HepG2 (cell line): ENCODE measurements around the gene VPS26B. TPM values are rescaled to one million over a fixed set of nuclear protein-coding genes. Genes with fewer than 3 reads are reported as not detected.
"Not testable (repeated sequence)": the region's sequence is repeated elsewhere in the genome, so short reads cannot be mapped to it uniquely, and the experiment has no call there.

Source experiments
- ATAC-seq: fragments of 200-7000 bp; cut with Tn5 transposase; 3 replicates; pipeline ENCODE4 v1.9.1; 2020; ENCODE audit warnings: mild to moderate bottlenecking, moderate library complexity
- BruUV-seq: library from RNA; stranded (reverse); fragments of 400-500 nt; replicated peaks from 2 replicates; lab custom pipeline; 2021; lab: Mats Ljungman, UMichigan
- CTCF ChIA-PET: fragments of 300-600 bp; formaldehyde crosslinking; extraction: SDS; loops from one replicate; lab custom pipeline; 2021; ENCODE audit warnings: low total read pairs, inconsistent platforms, low intra/inter-chr PET ratio; lab: Yijun Ruan, JAX
- POLR2A ChIA-PET: fragments of 350-600 bp; sonication (Branson Sonifier 250); formaldehyde crosslinking; loops from one replicate; lab custom pipeline; 2020; ENCODE audit warnings: antibody characterized with exemption, inconsistent platforms; lab: Yijun Ruan, JAX
- DNase-seq: peaks from one replicate; pipeline ENCODE4 v3.0.0-alpha.2; 2015; ENCODE audit warnings: low spot score
- FAIRE-seq: peaks from 3 replicates; lab custom pipeline; 2011; peaks lifted over from hg19 to GRCh38; lab: Jason Lieb, UNC
- H2AFZ ChIP-seq: one replicate; pipeline ENCODE4 v1.6.1; 2011; ENCODE audit warnings: low read length, inconsistent platforms
- H3K27ac ChIP-seq: fragments of 300-600 bp; 3 replicates; pipeline ENCODE4 v1.8.0; 2011; ENCODE audit warnings: mixed run types, mild to moderate bottlenecking, mixed read lengths, low read length, inconsistent platforms; ENCODE audit not compliant: insufficient read depth; ENCODE audit errors: extremely low read length
- H3K27me3 ChIP-seq, 2 experiments: fragments of 200-600 bp in 1 of 2; 2 replicates in 1 of 2; 3 replicates in 1 of 2; pipeline versions ENCODE4 v1.6.0 to v1.8.0; 2011; ENCODE audit warnings: low read length in 2 of 2, mild to moderate bottlenecking in 2 of 2, moderate library complexity in 2 of 2, inconsistent platforms in 1 of 2; ENCODE audit not compliant: insufficient read depth in 2 of 2, control insufficient read depth in 1 of 2
- H3K36me3 ChIP-seq, 2 experiments: fragments of 200-600 bp in 1 of 2; replicated peaks in 1 of 2; 2 replicates in 1 of 2; 3 replicates in 1 of 2; pipeline versions ENCODE4 v1.5.1 to v1.8.0; 2011; ENCODE audit warnings: low read length in 2 of 2, inconsistent platforms in 1 of 2; ENCODE audit not compliant: insufficient read depth in 2 of 2, control insufficient read depth in 1 of 2
- H3K4me1 ChIP-seq: 2 replicates; pipeline ENCODE4 v1.5.1; 2012; ENCODE audit warnings: low read length, inconsistent platforms; ENCODE audit not compliant: insufficient read depth
- H3K4me2 ChIP-seq: 2 replicates; pipeline ENCODE4 v1.6.0; 2011; ENCODE audit warnings: low read depth, low read length, inconsistent platforms
- H3K4me3 ChIP-seq, 3 experiments: fragments of 200-600 bp in 1 of 3; sonication (generic), shearing (Covaris generic) in 1 of 3; replicated peaks in 1 of 3; 2 replicates each; pipeline ENCODE4 v1.5.1; 2011 to 2016; ENCODE audit warnings: low read length in 3 of 3, inconsistent platforms in 2 of 3, low read depth in 2 of 3, mild to moderate bottlenecking in 2 of 3, control low read depth in 1 of 3, mixed read lengths in 1 of 3; ENCODE audit not compliant: insufficient read depth in 1 of 3
- H3K79me2 ChIP-seq: one replicate; pipeline ENCODE4 v1.6.1; 2011; ENCODE audit warnings: low read length, inconsistent platforms; ENCODE audit not compliant: insufficient read depth
- H3K9ac ChIP-seq: 2 replicates; pipeline ENCODE4 v1.6.0; 2011; ENCODE audit warnings: mild to moderate bottlenecking, low read depth, low read length, inconsistent platforms; ENCODE audit not compliant: insufficient read depth
- H3K9me3 ChIP-seq: 2 replicates; pipeline ENCODE4 v1.5.1; 2012; ENCODE audit warnings: mild to moderate bottlenecking, low read length
- H4K20me1 ChIP-seq: 2 replicates; pipeline ENCODE4 v1.6.0; 2011; ENCODE audit warnings: inconsistent platforms, mild to moderate bottlenecking, low read length, moderate library complexity; ENCODE audit not compliant: insufficient read depth
- JUND ChIP-seq: sonication (generic); formaldehyde crosslinking; IDR thresholded peaks from 2 replicates; pipeline ENCODE4 v1.8.0; 2022; ENCODE audit warnings: mild to moderate bottlenecking, missing genetic modification reagents
- SALL1 ChIP-seq: sonication (generic); formaldehyde crosslinking; IDR thresholded peaks from 2 replicates; pipeline ENCODE4 v1.8.0; 2022; ENCODE audit warnings: mild to moderate bottlenecking, missing genetic modification reagents
- ZFAT ChIP-seq: sonication (generic); formaldehyde crosslinking; conservative IDR thresholded peaks from 2 replicates; pipeline ENCODE4 v1.8.1; 2023; ENCODE audit warnings: missing genetic modification reagents, inconsistent platforms
- ZNF709 ChIP-seq: sonication (generic); formaldehyde crosslinking; IDR thresholded peaks from 2 replicates; pipeline ENCODE4 v1.5.0; 2020; ENCODE audit warnings: mild to moderate bottlenecking, missing genetic modification reagents
- WGBS: methylation state at CpG from one replicate; pipeline ENCODE4 v1.1.6; 2017; ENCODE audit warnings: low lambda C conversion rate; 5-methylcytosine and 5-hydroxymethylcytosine counted together
- in situ Hi-C: cut with HindIII; loops from 2 replicates; pipeline ENCODE4 v1.10.0; 2017; ENCODE audit warnings: low pct_unique_long_range_greater_than_20kb; ENCODE audit not compliant: extremely low pct_ligation_motif_present
- intact Hi-C: fragments of 100-400 bp; cut with micrococcal nuclease; formaldehyde crosslinking; loops from one replicate; pipeline ENCODE4 v1.10.0; 2022; ENCODE audit not compliant: unreplicated experiment
- polyA plus RNA-seq, 8 experiments: library from polyadenylated mRNA; depleted of rRNA in 3 of 8; stranded (reverse) in 7 of 8; unstranded in 1 of 8; fragments of >200 nt; fragmentation: Illumina TruSeq in 4 of 8; extraction: Trizol in 4 of 8; gene quantifications; 2 replicates each; pipeline versions ENCODE4 v1.2.1 to v1.2.3, GENCODE V29; 2011 to 2016; ENCODE audit warnings: low read depth in 4 of 8, missing spikeins in 1 of 8, mixed read lengths in 1 of 8; ENCODE audit not compliant: insufficient read depth in 1 of 8
- total RNA-seq, 5 experiments: library from RNA; depleted of rRNA; stranded (reverse); fragments of >200 nt; fragmentation: Illumina TruSeq; extraction: Trizol; gene quantifications; 2 replicates each; pipeline ENCODE4 v1.2.3, GENCODE V29; 2016; ENCODE audit warnings: low read depth in 1 of 5

The VPS26B gene
- total and polyA plus RNA-seq, 2 of the 13 experiments (the other 11 are each of a cell fraction or from before 2014, with no cell fraction given) = 20.2 to 23.2 TPM

- H3K27me3 ChIP-seq, DNase-seq, FAIRE-seq, in situ Hi-C loops, H2AFZ ChIP-seq, H3K4me3 ChIP-seq, BruUV-seq, POLR2A ChIA-PET, H3K4me2 ChIP-seq, intact Hi-C loops, ATAC-seq, H3K27ac ChIP-seq, H3K9me3 ChIP-seq, H4K20me1 ChIP-seq, CTCF ChIA-PET, H3K9ac ChIP-seq: not testable (repeated sequence)
- Histone ChIP-seq H3K36me3 (peaks cover 6 to 34% of the 10 kb centered on the region in 2 experiments; a peak in 3 of 5 replicates), H3K4me1 (peaks cover 24% of the 10 kb centered on the region), H3K79me2 (peaks cover 21% of the 10 kb centered on the region)
- WGBS = 96% methylated on average over 5 of the region's 5 CpGs
Observed at GRCh38 chr11:134255184-134255561, 30.7 kb downstream of the VPS26B start.

- H3K36me3 ChIP-seq = peaks cover 8 to 42% of the 10 kb centered on the region in 2 experiments; a peak in 4 of 5 replicates
- FAIRE-seq (no peak), DNase-seq (no peak), ATAC-seq (no peak)
- WGBS = 92% methylated on average over 11 of the region's 11 CpGs
- H3K9ac ChIP-seq = no peak overlapping the region
- no peak overlapping the region for H3K4me3 ChIP-seq
- H3K79me2 ChIP-seq = peaks cover 18% of the 10 kb centered on the region
- no peaks in the 10 kb centered on the region for H3K9me3 ChIP-seq
- peaks cover 17% of the 10 kb centered on the region for H3K4me1 ChIP-seq
- no peak overlapping the region for H3K4me2 ChIP-seq
- no peak for TF ChIP-seq ZNF709
- no peak for TF ChIP-seq SALL1 (CRISPR knock-in tag)
- TF ChIP-seq JUND (CRISPR knock-in tag) = no peak
- no peak for TF ChIP-seq ZFAT (CRISPR knock-in tag)
- H3K27me3 ChIP-seq = no peaks in the 10 kb centered on the region
- in situ Hi-C loops = no loop called here
- POLR2A ChIA-PET = no interaction called here
- BruUV-seq = no TSS peak
- no peak overlapping the region for H2AFZ ChIP-seq
- no peaks in the 10 kb centered on the region for H4K20me1 ChIP-seq
- intact Hi-C loops = no loop called here
- CTCF ChIA-PET = no interaction called here
- no peak overlapping the region for H3K27ac ChIP-seq
Observed at GRCh38 chr11:134257101-134257500, 32.6 kb downstream of the VPS26B start.
